Activated T-helper 2 cell treated with anti-CD3 and anti-CD28 coated beads, Interferon-gamma antibody, Interleukin-2, Interleukin-4, amounts not matched to agents 10 μg/mL and 5 μg/mL and 100 μg/mL, durations not matched to agents 14 hours and 24 hours and 36 hours (primary cell): ENCODE data around the gene SEC31A. TPM values are rescaled to one million over a fixed set of nuclear protein-coding genes. Genes with fewer than 3 reads are reported as not detected.

ENCODE experiments used
- DNase-seq: peaks from one replicate; pipeline ENCODE4 v3.0.0; 2021; ENCODE audit warnings: low spot score
- H3K27ac Mint-ChIP-seq: one replicate; pipeline ENCODE4 v1.8.0; 2021; ENCODE audit warnings: mixed read lengths
- H3K27me3 Mint-ChIP-seq: one replicate; pipeline ENCODE4 v1.8.0; 2021; ENCODE audit warnings: low read depth, mixed read lengths
- H3K36me3 Mint-ChIP-seq: one replicate; pipeline ENCODE4 v1.8.0; 2021; ENCODE audit warnings: low read depth, mixed read lengths
- H3K4me1 Mint-ChIP-seq: one replicate; pipeline ENCODE4 v1.8.0; 2021; ENCODE audit warnings: low read depth, mixed read lengths
- H3K4me3 Mint-ChIP-seq: one replicate; pipeline ENCODE4 v1.8.0; 2021; ENCODE audit warnings: low read depth, mild to moderate bottlenecking, moderate library complexity, mixed read lengths
- H3K9me3 Mint-ChIP-seq: one replicate; pipeline ENCODE4 v1.8.0; 2021; ENCODE audit warnings: mixed read lengths
- intact Hi-C: fragments of 100-400 bp; cut with micrococcal nuclease; formaldehyde crosslinking; loops from one replicate; pipeline ENCODE4 v1.15.1; 2023
- total RNA-seq: library from RNA; stranded (reverse); gene quantifications from 2 replicates; pipeline ENCODE4 v1.2.3, GENCODE V29; 2022

Gene SEC31A
- total RNA-seq, 1 donor from 2014 or later = 142 TPM

DNA sequence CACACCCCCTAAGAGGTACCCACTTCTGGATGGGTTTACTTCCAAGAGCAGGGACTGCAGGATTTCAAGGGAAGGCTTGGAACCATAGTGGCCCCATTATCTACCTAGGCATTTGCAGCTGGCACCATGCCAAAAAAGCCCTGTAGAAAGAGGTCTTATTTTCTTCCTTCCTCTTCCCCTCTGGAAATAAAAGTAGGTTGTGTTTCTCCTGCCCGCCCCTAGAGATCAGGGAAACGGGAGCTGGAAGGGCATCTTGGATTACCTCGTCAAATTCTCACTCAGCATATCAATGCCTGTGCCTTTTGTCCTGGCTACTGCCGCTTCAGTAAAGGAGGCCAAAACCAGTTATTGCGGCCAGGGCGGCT lies 93.9 kb downstream of the SEC31A start:
- no peak for DNase-seq
- peak overlapping the region; percentile 75 for H3K4me3 Mint-ChIP-seq
- peaks cover 62% of the 10 kb centered on the region for H3K27me3 Mint-ChIP-seq
- H3K27ac Mint-ChIP-seq = no peak overlapping the region
- H3K4me1 Mint-ChIP-seq = peaks cover 6% of the 10 kb centered on the region
- no peaks in the 10 kb centered on the region for H3K9me3 Mint-ChIP-seq
- intact Hi-C loops = no loop called here
- H3K36me3 Mint-ChIP-seq = no peaks in the 10 kb centered on the region

DNA sequence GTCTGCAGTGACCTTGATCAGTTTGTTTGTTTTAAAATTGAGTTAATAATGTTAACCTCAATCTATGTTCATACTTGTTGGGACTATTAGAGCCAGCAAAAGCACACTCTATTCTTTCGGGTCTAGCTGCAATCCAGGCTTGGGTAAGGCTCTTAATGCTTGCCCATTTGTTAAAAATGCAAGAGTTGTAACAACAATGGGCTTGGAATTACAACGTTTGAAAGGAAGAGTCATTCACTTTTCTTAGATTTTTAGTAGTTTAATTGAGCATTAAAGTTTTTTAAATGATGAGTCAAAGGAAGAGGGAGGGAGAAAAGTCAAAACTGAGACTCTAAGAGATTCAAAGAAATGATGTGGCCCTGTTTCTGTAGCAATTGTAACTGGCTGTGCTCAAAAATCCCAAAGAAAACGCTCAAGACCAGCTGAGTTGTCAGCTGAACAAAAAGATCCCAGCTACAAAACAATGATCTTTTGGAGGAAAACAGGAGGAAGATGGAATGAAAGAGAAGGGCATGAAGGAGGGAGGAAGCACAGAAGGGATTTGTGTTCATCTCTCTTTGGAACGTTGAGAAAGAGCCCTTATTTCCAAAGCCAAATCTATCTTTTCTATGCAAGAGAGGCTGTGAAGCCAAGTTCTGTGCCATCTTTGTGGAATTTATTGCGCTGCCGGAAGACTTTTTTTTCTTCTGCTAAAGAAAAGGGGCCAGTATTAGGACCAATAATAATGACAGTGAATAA lies 97.9 kb downstream of the SEC31A start:
- Mint-ChIP-seq H3K9me3 (no peaks in the 10 kb centered on the region), H3K27ac (no peak overlapping the region), H3K36me3 (no peaks in the 10 kb centered on the region), H3K4me1 (no peaks in the 10 kb centered on the region), H3K27me3 (peaks cover 42% of the 10 kb centered on the region), H3K4me3 (no peak overlapping the region)
- intact Hi-C loops = no loop called here
- no peak for DNase-seq

GRCh38 chr4:82791179-82791578 lies 99.8 kb downstream of the SEC31A start:
- no peaks in the 10 kb centered on the region for H3K4me1 Mint-ChIP-seq
- no peak overlapping the region for H3K4me3 Mint-ChIP-seq
- intact Hi-C loops = no loop called here
- H3K36me3 Mint-ChIP-seq = no peaks in the 10 kb centered on the region
- DNase-seq = no peak
- peaks cover 28% of the 10 kb centered on the region for H3K27me3 Mint-ChIP-seq
- no peak overlapping the region for H3K27ac Mint-ChIP-seq
- H3K9me3 Mint-ChIP-seq = no peaks in the 10 kb centered on the region

DNA sequence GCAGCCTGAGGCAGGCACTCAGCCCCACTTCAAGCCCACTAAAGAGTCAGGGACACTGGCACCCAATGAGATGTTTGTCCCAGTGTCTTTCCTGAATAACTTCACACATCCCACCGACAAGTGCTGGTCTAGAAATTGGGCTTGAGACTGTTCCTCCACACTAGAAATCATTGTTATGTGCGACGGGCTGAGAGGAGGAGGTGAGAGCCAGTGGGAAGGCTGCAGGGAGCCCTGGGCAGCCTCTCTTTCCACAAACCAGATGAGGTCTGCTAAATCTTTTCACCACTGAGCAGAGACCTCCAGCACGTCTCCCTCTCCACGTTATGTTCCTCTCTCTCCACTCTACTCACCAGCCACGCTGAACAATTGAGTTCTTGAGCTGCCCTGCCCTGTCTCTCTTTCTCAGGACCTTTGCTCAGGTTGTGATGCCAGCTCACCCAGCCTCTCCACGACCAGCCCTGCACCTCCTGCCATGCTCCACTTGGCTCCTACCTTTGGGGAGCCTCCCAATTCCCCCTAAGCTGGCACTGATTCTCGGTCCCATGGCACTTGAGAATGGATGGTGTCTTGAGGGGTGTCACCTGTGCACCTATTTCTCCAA lies 100.8 kb downstream of the SEC31A start:
- DNase-seq = no peak
- Mint-ChIP-seq H3K36me3 (no peaks in the 10 kb centered on the region), H3K4me3 (no peak overlapping the region), H3K4me1 (no peaks in the 10 kb centered on the region), H3K27ac (no peak overlapping the region), H3K27me3 (peaks cover 27% of the 10 kb centered on the region), H3K9me3 (no peaks in the 10 kb centered on the region)
- intact Hi-C loops = no loop called here

DNA sequence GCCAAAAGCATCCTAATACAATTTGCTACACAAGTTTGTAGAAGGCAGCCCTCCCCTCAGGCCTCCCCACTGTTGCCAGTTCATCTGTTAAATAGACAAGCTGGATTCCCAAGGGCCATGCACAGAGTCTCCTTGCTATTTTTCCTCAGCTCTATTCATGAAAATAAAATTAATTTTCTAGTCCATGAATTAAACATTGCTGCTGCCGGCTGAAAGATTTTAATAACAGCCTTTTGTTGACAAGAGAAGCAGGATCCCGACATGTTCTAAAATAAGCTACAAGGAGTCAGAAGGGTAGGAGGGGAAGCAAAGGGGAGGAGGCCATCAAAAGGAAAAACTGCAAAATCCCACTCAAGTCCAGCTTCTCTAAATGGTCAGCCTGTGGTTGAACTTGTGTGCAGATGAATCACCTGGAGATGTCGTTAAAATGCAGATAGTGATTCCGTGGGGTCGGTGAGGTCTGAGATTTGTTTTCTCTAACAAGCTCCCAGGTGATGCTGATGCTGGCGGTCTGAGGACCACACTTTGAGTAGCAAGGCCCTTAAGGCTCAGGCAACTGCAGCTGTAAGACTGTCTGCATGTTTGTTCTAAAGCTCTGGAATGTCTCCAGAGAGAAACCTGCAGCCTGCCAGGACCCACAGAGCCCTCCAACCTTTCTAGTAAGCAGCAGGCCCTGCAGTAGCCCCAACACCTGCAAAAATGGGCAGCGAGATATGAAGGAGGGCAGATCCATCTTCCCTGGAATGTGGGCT lies 101.8 kb downstream of the SEC31A start:
- Mint-ChIP-seq H3K36me3 (no peaks in the 10 kb centered on the region), H3K4me3 (no peak overlapping the region), H3K27me3 (peaks cover 28% of the 10 kb centered on the region), H3K9me3 (no peaks in the 10 kb centered on the region), H3K4me1 (no peaks in the 10 kb centered on the region), H3K27ac (no peak overlapping the region)
- intact Hi-C loops = no loop called here
- no peak for DNase-seq

GRCh38 chr4:82787342-82787741 lies 103.6 kb downstream of the SEC31A start:
- Mint-ChIP-seq H3K9me3 (no peaks in the 10 kb centered on the region), H3K4me1 (no peaks in the 10 kb centered on the region), H3K27ac (no peak overlapping the region), H3K27me3 (peaks cover 19% of the 10 kb centered on the region), H3K4me3 (no peak overlapping the region), H3K36me3 (no peaks in the 10 kb centered on the region)
- DNase-seq = no peak
- intact Hi-C loops = no loop called here

DNA sequence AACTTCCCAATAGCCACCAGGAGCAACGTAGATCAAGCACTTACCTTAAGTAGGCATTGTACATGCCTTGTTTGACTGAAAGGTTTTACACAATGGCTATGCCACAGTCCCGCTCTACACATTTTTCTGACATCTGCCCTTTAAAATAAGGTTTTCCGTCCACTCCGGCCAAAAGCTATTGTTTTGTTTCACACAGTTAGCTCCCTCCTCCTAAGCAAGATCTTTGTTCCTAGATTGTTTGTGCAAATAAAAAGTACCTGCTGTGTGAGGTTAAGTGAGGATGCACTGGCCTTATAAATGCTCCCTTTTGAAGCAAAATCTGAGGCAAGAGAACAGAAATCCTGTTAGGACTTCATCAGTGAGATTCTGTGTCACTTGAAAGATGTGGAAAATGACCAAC lies 104.1 kb downstream of the SEC31A start:
- H3K36me3 Mint-ChIP-seq = no peaks in the 10 kb centered on the region
- no peak for DNase-seq
- intact Hi-C loops = no loop called here
- no peak overlapping the region for H3K4me3 Mint-ChIP-seq
- H3K9me3 Mint-ChIP-seq = no peaks in the 10 kb centered on the region
- peaks cover 19% of the 10 kb centered on the region for H3K27me3 Mint-ChIP-seq
- no peaks in the 10 kb centered on the region for H3K4me1 Mint-ChIP-seq
- H3K27ac Mint-ChIP-seq = no peak overlapping the region

DNA sequence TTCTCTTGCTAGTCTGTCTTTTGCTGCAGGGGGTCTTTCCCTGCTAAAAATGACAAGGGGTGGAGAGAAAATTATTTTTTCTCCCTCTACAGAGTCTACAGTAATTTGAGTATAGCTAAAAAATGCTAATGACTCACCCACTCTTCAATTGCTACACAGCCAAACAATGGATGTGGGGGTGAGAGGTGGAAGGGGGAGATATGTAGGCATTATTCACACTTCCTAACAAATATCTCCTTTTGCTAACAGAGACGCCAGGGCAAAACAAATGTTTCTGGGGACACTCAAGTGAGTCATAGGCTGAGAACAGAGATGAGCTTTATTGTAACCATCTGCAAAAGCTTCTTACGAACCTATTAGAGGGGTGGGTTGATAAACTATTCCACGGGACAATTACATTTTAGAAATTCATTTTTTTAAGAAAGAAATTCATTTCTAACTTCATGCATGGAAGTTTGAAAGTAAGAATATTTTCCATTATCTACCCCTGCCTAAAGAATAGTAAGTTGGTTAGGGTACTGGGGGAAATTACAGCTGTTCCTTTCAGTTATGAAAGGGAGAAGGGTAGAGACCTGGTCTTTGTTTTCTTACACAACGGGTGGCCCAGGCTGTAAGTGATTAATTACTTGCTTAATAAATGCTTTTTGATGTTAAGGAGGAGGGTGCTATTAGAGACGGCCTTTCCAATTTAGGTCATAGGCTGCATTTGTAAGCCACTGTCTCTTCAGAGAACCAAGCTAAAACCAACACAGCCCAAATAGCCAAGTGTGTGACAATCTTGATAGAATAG lies 105.1 kb downstream of the SEC31A start:
- Mint-ChIP-seq H3K4me1 (no peaks in the 10 kb centered on the region), H3K27me3 (peaks cover 15% of the 10 kb centered on the region), H3K4me3 (no peak overlapping the region), H3K27ac (no peak overlapping the region), H3K36me3 (no peaks in the 10 kb centered on the region), H3K9me3 (no peaks in the 10 kb centered on the region)
- intact Hi-C loops = no loop called here
- no peak for DNase-seq

GRCh38 chr4:82784681-82785610 lies 106.0 kb downstream of the SEC31A start:
- DNase-seq = no peak
- H3K27ac Mint-ChIP-seq = no peak overlapping the region
- no peaks in the 10 kb centered on the region for H3K36me3 Mint-ChIP-seq

GRCh38 chr4:82782626-82783345 lies 108.2 kb downstream of the SEC31A start:
- Mint-ChIP-seq H3K27ac (no peak overlapping the region), H3K9me3 (no peaks in the 10 kb centered on the region), H3K27me3 (peaks cover 12% of the 10 kb centered on the region), H3K4me3 (no peak overlapping the region), H3K36me3 (no peaks in the 10 kb centered on the region), H3K4me1 (no peaks in the 10 kb centered on the region)
- DNase-seq = no peak
- intact Hi-C loops = no loop called here

More at GRCh38 chr4:82784681-82785610, 106.0 kb downstream of the SEC31A start:
- H3K27me3 Mint-ChIP-seq = peaks cover 12% of the 10 kb centered on the region
- intact Hi-C loops = no loop called here
- H3K4me3 Mint-ChIP-seq = no peak overlapping the region
- H3K9me3 Mint-ChIP-seq = no peaks in the 10 kb centered on the region
- no peaks in the 10 kb centered on the region for H3K4me1 Mint-ChIP-seq

- intact Hi-C loops = no loop called here
- no peaks in the 10 kb centered on the region for H3K36me3 Mint-ChIP-seq
- no peaks in the 10 kb centered on the region for H3K9me3 Mint-ChIP-seq
Observed at GRCh38 chr4:82780752-82781231, 110.2 kb downstream of the SEC31A start.

More at GRCh38 chr4:82780752-82781231, 110.2 kb downstream of the SEC31A start:
- Mint-ChIP-seq H3K4me1 (no peaks in the 10 kb centered on the region), H3K27me3 (peaks cover 12% of the 10 kb centered on the region), H3K27ac (no peak overlapping the region), H3K4me3 (no peak overlapping the region)
- DNase-seq = no peak
